Measurements from ENCODE around the gene PLXNA4. TPM values are rescaled to one million over a fixed set of nuclear protein-coding genes. Genes with fewer than 3 reads are reported as not detected.
"Not testable (repeated sequence)": the region's sequence is repeated elsewhere in the genome, so short reads cannot be mapped to it uniquely, and the experiment has no call there.

The PLXNA4 gene
- total and polyA plus RNA-seq, 4 donors = 0.63 to 4.6 (median 2.1) TPM

GRCh38 chr7:132179681-132180080 is 396.6 kb downstream of the PLXNA4 start:
- DNase-seq = no peak

GRCh38 chr7:132179080-132179430 is 397.2 kb downstream of the PLXNA4 start:
- ATAC-seq (ENCODE audit: insufficient read depth, low FRiP score) = no peak
- H3K9me3 ChIP-seq (ENCODE audit: control insufficient read depth in 4 of 4, insufficient read depth in 3 of 4, low read length in 3 of 4) = peaks cover 0 to 1% (median 0%) of the 10 kb centered on the region in 4 donors
- no peak for DNase-seq
- no peaks in the 10 kb centered on the region for H3K36me3 ChIP-seq (ENCODE audit: control insufficient read depth in 4 of 4, insufficient read depth in 4 of 4, low read length in 4 of 4)
- 76 to 90% methylated on average over 10 of the region's 10 CpGs for WGBS, 2 donors
- H3K4me3 ChIP-seq = no peak overlapping the region
- H3K9ac ChIP-seq (ENCODE audit: insufficient read depth in 1 of 2, low read length in 2 of 2) = no peak overlapping the region
- H3K4me1 ChIP-seq (ENCODE audit: control insufficient read depth in 5 of 5, insufficient read depth in 5 of 5, low read length in 5 of 5) = peaks cover 0 to 2% (median 0%) of the 10 kb centered on the region in 5 donors
- no peak for TF ChIP-seq CTCF (IDR thresholded peaks at IDR 0.05; ENCODE audit: control extremely low read depth, extremely low read depth)
- peaks cover 0 to 4% (median 3%) of the 10 kb centered on the region in 3 donors for H3K27me3 ChIP-seq (ENCODE audit: control insufficient read depth in 3 of 3, insufficient read depth in 3 of 3, low read length in 2 of 3)
- no peak overlapping the region for H3K27ac ChIP-seq (ENCODE audit: low read depth in 1 of 2, low read length in 1 of 2)

More at GRCh38 chr7:132179681-132180080, 396.6 kb downstream of the PLXNA4 start:
- Histone ChIP-seq H3K27ac (ENCODE audit: low read depth in 1 of 2, low read length in 1 of 2) (no peak overlapping the region), H3K9me3 (ENCODE audit: control insufficient read depth in 4 of 4, insufficient read depth in 3 of 4, low read length in 3 of 4) (peaks cover 0 to 3% (median 0%) of the 10 kb centered on the region in 4 donors), H3K9ac (ENCODE audit: insufficient read depth in 1 of 2, low read length in 2 of 2) (no peak overlapping the region), H3K27me3 (ENCODE audit: control insufficient read depth in 3 of 3, insufficient read depth in 3 of 3, low read length in 2 of 3) (peaks cover 0 to 4% (median 3%) of the 10 kb centered on the region in 3 donors), H3K4me1 (ENCODE audit: control insufficient read depth in 5 of 5, insufficient read depth in 5 of 5, low read length in 5 of 5) (peaks cover 0 to 2% (median 0%) of the 10 kb centered on the region in 5 donors), H3K4me3 (no peak overlapping the region), H3K36me3 (ENCODE audit: control insufficient read depth in 4 of 4, insufficient read depth in 4 of 4, low read length in 4 of 4) (no peaks in the 10 kb centered on the region)
- WGBS, 2 donors = 93 to 94% methylated on average over 20 of the region's 20 CpGs
- TF ChIP-seq CTCF (IDR thresholded peaks at IDR 0.05; ENCODE audit: control extremely low read depth, extremely low read depth) = no peak
- ATAC-seq (ENCODE audit: insufficient read depth, low FRiP score) = no peak

- H3K36me3 ChIP-seq (ENCODE audit: control insufficient read depth in 4 of 4, insufficient read depth in 4 of 4, low read length in 4 of 4); ATAC-seq (ENCODE audit: insufficient read depth, low FRiP score); H3K4me1 ChIP-seq (ENCODE audit: control insufficient read depth in 5 of 5, insufficient read depth in 5 of 5, low read length in 5 of 5); H3K27me3 ChIP-seq (ENCODE audit: control insufficient read depth in 3 of 3, insufficient read depth in 3 of 3, low read length in 2 of 3); H3K4me3 ChIP-seq; H3K9me3 ChIP-seq (ENCODE audit: control insufficient read depth in 4 of 4, insufficient read depth in 3 of 4, low read length in 3 of 4); H3K27ac ChIP-seq (ENCODE audit: low read depth in 1 of 2, low read length in 1 of 2); H3K9ac ChIP-seq (ENCODE audit: insufficient read depth in 1 of 2, low read length in 2 of 2): not testable (repeated sequence)
- 64 to 87% methylated on average over 8 of the region's 8 CpGs for WGBS, 2 donors
- DNase-seq = peak in 1 of 3 donors; percentile 17
Measured at GRCh38 chr7:132178402-132179079, 397.7 kb downstream of the PLXNA4 start.

- TF ChIP-seq CTCF (IDR thresholded peaks at IDR 0.05; ENCODE audit: control extremely low read depth, extremely low read depth) = no peak
- WGBS, 2 donors = 70 to 84% methylated on average over 10 of the region's 10 CpGs
- DNase-seq (no peak), ATAC-seq (ENCODE audit: insufficient read depth, low FRiP score) (no peak)
- Histone ChIP-seq H3K9ac (ENCODE audit: insufficient read depth in 1 of 2, low read length in 2 of 2) (no peak overlapping the region), H3K9me3 (ENCODE audit: control insufficient read depth in 4 of 4, insufficient read depth in 3 of 4, low read length in 3 of 4) (no peaks in the 10 kb centered on the region), H3K36me3 (ENCODE audit: control insufficient read depth in 4 of 4, insufficient read depth in 4 of 4, low read length in 4 of 4) (peaks cover 0 to 3% (median 0%) of the 10 kb centered on the region in 4 donors), H3K4me3 (no peak overlapping the region), H3K4me1 (ENCODE audit: control insufficient read depth in 5 of 5, insufficient read depth in 5 of 5, low read length in 5 of 5) (peaks cover 0 to 2% (median 0%) of the 10 kb centered on the region in 5 donors), H3K27ac (ENCODE audit: low read depth in 1 of 2, low read length in 1 of 2) (no peak overlapping the region), H3K27me3 (ENCODE audit: control insufficient read depth in 3 of 3, insufficient read depth in 3 of 3, low read length in 2 of 3) (peaks cover 0 to 4% (median 3%) of the 10 kb centered on the region in 3 donors)
Measured at GRCh38 chr7:132177708-132178401, 398.4 kb downstream of the PLXNA4 start.
